H1 (cell line): ENCODE results near the gene SLC26A6. TPM values are rescaled to one million over a fixed set of nuclear protein-coding genes. Genes with fewer than 3 reads are reported as not detected.

Source experiments
- CTCF ChIA-PET: fragments of 300-600 bp; sonication (Branson Sonifier 250); formaldehyde crosslinking; loops from one replicate; lab custom pipeline; 2021; ENCODE audit not compliant: partially characterized antibody; lab: Charles Lee
- POLR2A ChIA-PET: fragments of 300-600 bp; sonication (Branson Sonifier 250); formaldehyde crosslinking; loops from one replicate; lab custom pipeline; 2021; ENCODE audit warnings: inconsistent platforms; ENCODE audit not compliant: partially characterized antibody; lab: Charles Lee
- DNase-seq, 2 experiments: peaks; one replicate each; pipeline versions ENCODE4 v3.0.0 to v3.0.0-alpha.2; 2010 to 2022; ENCODE audit warnings: low spot score in 2 of 2, low read depth in 1 of 2, mixed read lengths in 1 of 2
- FAIRE-seq: peaks from 2 replicates; lab custom pipeline; 2011; peaks lifted over from hg19 to GRCh38; lab: Jason Lieb, UNC
- H2AFZ ChIP-seq: 2 replicates; pipeline ENCODE4 v1.8.1; 2012; ENCODE audit warnings: low read length, inconsistent platforms
- H2AK5ac ChIP-seq: 2 replicates; pipeline ENCODE4 v1.6.1; 2013; ENCODE audit warnings: low read depth, low read length
- H2BK120ac ChIP-seq: replicated peaks from 2 replicates; pipeline ENCODE3; 2013; ENCODE audit warnings: low read depth, low read length, inconsistent platforms
- H2BK12ac ChIP-seq: 2 replicates; pipeline ENCODE4 v1.6.1; 2013; ENCODE audit warnings: low read depth, low read length
- H2BK15ac ChIP-seq: 2 replicates; pipeline ENCODE4 v1.6.1; 2013; ENCODE audit warnings: low read length
- H2BK20ac ChIP-seq: 2 replicates; pipeline ENCODE4 v1.6.1; 2013; ENCODE audit warnings: low read length
- H2BK5ac ChIP-seq: 2 replicates; pipeline ENCODE4 v1.6.1; 2013; ENCODE audit warnings: low read depth, low read length
- H3K14ac ChIP-seq: 2 replicates; pipeline ENCODE4 v1.6.1; 2013; ENCODE audit warnings: inconsistent platforms; ENCODE audit not compliant: insufficient read length
- H3K18ac ChIP-seq: 2 replicates; pipeline ENCODE4 v1.6.1; 2013; ENCODE audit warnings: low read length; ENCODE audit errors: extremely low read depth
- H3K23ac ChIP-seq: 2 replicates; pipeline ENCODE4 v1.6.1; 2013; ENCODE audit warnings: inconsistent platforms; ENCODE audit not compliant: insufficient read length
- H3K23me2 ChIP-seq: 2 replicates; pipeline ENCODE4 v1.6.1; 2013; ENCODE audit warnings: low read depth, low read length
- H3K27ac ChIP-seq: 2 replicates; pipeline ENCODE4 v1.6.1; 2011; ENCODE audit warnings: low read depth, low read length, inconsistent platforms
- H3K27me3 ChIP-seq, 4 experiments: replicated peaks in 1 of 4; 1 replicate in 1 of 4; 2 replicates in 3 of 4; pipeline versions ENCODE4 v1.6.1 to v1.8.1; 2011 to 2013; ENCODE audit warnings: low read length in 3 of 4, mild to moderate bottlenecking in 3 of 4, inconsistent platforms in 2 of 4, mixed read lengths in 2 of 4, moderate library complexity in 1 of 4; ENCODE audit not compliant: control insufficient read depth in 3 of 4, insufficient read depth in 3 of 4; ENCODE audit errors: extremely low read depth in 1 of 4
- H3K36me3 ChIP-seq, 4 experiments: 2 replicates each; pipeline versions ENCODE4 v1.6.1 to v1.8.1; 2011 to 2013; ENCODE audit warnings: mild to moderate bottlenecking in 4 of 4, low read length in 3 of 4, moderate library complexity in 2 of 4, control low read depth in 1 of 4, inconsistent platforms in 1 of 4; ENCODE audit not compliant: insufficient read depth in 4 of 4, control insufficient read depth in 2 of 4
- H3K4ac ChIP-seq: replicated peaks from 2 replicates; pipeline ENCODE3; 2013; ENCODE audit warnings: low read length, low read depth, mixed read lengths, inconsistent platforms; ENCODE audit not compliant: insufficient read length
- H3K4me1 ChIP-seq, 4 experiments: replicated peaks in 1 of 4; 1 replicate in 1 of 4; 2 replicates in 3 of 4; pipeline versions ENCODE4 v1.6.1 to v1.8.1; 2011 to 2013; ENCODE audit warnings: low read length in 3 of 4, inconsistent platforms in 2 of 4, mixed read lengths in 1 of 4; ENCODE audit not compliant: insufficient read depth in 4 of 4, control insufficient read depth in 3 of 4
- H3K4me2 ChIP-seq, 2 experiments: 2 replicates each; pipeline versions ENCODE4 v1.6.1 to v1.8.1; 2011 to 2013; ENCODE audit warnings: low read depth in 2 of 2, low read length in 2 of 2, control low read depth in 1 of 2, inconsistent platforms in 1 of 2, mild to moderate bottlenecking in 1 of 2; ENCODE audit not compliant: insufficient read depth in 1 of 2
- H3K4me3 ChIP-seq, 4 experiments: fragments of 200-600, 300-600 bp in 1 of 4; sonication (generic), shearing (Covaris generic), sonication (Bioruptor Twin) in 1 of 4; 2 replicates each; pipeline versions ENCODE4 v1.5.1 to v1.8.1; 2011 to 2016; ENCODE audit warnings: low read length in 4 of 4, low read depth in 3 of 4, control low read depth in 2 of 4, inconsistent platforms in 2 of 4, mild to moderate bottlenecking in 2 of 4, mixed read lengths in 1 of 4, moderate library complexity in 1 of 4; ENCODE audit not compliant: insufficient read depth in 2 of 4; ENCODE audit errors: extremely low read depth in 1 of 4
- H3K56ac ChIP-seq: replicated peaks from 2 replicates; pipeline ENCODE3; 2013; ENCODE audit warnings: low read depth, mild to moderate bottlenecking, mixed read lengths, low read length, inconsistent platforms; ENCODE audit not compliant: insufficient read length
- H3K79me1 ChIP-seq: 2 replicates; pipeline ENCODE4 v1.6.1; 2013; ENCODE audit warnings: low read depth, low read length, control low read depth
- H3K79me2 ChIP-seq, 2 experiments: 2 replicates each; pipeline versions ENCODE4 v1.6.1 to v1.8.1; 2012 to 2013; ENCODE audit warnings: low read length in 2 of 2, mild to moderate bottlenecking in 2 of 2, inconsistent platforms in 1 of 2; ENCODE audit not compliant: insufficient read depth in 2 of 2, control insufficient read depth in 1 of 2
- H3K9ac ChIP-seq, 4 experiments: replicated peaks in 1 of 4; 1 replicate in 1 of 4; 2 replicates in 3 of 4; pipeline versions ENCODE4 v1.6.1 to v1.8.1; 2011 to 2013; ENCODE audit warnings: low read depth in 3 of 4, low read length in 3 of 4, control low read depth in 2 of 4, mild to moderate bottlenecking in 2 of 4, moderate library complexity in 2 of 4, inconsistent platforms in 1 of 4; ENCODE audit errors: extremely low read depth in 1 of 4
- H3K9me3 ChIP-seq, 2 experiments: 2 replicates each; pipeline versions ENCODE4 v1.6.1 to v1.8.1; 2012 to 2013; ENCODE audit warnings: mild to moderate bottlenecking in 2 of 2, moderate library complexity in 2 of 2, control low read depth in 1 of 2, inconsistent platforms in 1 of 2, low read depth in 1 of 2, low read length in 1 of 2, mixed read lengths in 1 of 2; ENCODE audit not compliant: insufficient read depth in 2 of 2
- H4K20me1 ChIP-seq, 2 experiments: replicated peaks in 1 of 2; 2 replicates each; pipeline versions ENCODE3 to v1.8.1; 2011 to 2013; ENCODE audit warnings: inconsistent platforms in 2 of 2, low read length in 2 of 2, mild to moderate bottlenecking in 1 of 2; ENCODE audit not compliant: insufficient read depth in 2 of 2, control insufficient read depth in 1 of 2
- H4K5ac ChIP-seq: 2 replicates; pipeline ENCODE4 v1.6.1; 2013; ENCODE audit warnings: low read length, low read depth, mixed read lengths, inconsistent platforms; ENCODE audit not compliant: insufficient read length
- H4K8ac ChIP-seq: 2 replicates; pipeline ENCODE4 v1.8.0; 2013; ENCODE audit warnings: mild to moderate bottlenecking, moderate library complexity, low read length, inconsistent platforms; ENCODE audit not compliant: insufficient read depth; ENCODE audit errors: extremely low read depth
- H4K91ac ChIP-seq: replicated peaks from 2 replicates; pipeline ENCODE3; 2013; ENCODE audit warnings: low read length, mixed read lengths, inconsistent platforms; ENCODE audit not compliant: insufficient read length
- KDM5A ChIP-seq: fragments of 200-600 bp; IDR thresholded peaks from 2 replicates; pipeline ENCODE4 v1.7.1; 2012; ENCODE audit warnings: mild to moderate bottlenecking, low read length, inconsistent platforms, mixed read lengths
- POLR2A ChIP-seq, 2 experiments: IDR thresholded peaks; 1 replicate in 1 of 2; 2 replicates in 1 of 2; pipeline ENCODE4 v1.6.1; 2011; ENCODE audit warnings: low read depth in 2 of 2, low read length in 2 of 2, mild to moderate bottlenecking in 2 of 2; ENCODE audit errors: control extremely low read depth in 1 of 2
- POLR2AphosphoS5 ChIP-seq: IDR thresholded peaks from 2 replicates; pipeline ENCODE4 v1.6.1; 2011; ENCODE audit warnings: low read depth, low read length
- WGBS, 2 experiments: shearing (Covaris generic) in 1 of 2; methylation state at CpG; one replicate each; pipeline versions ENCODE4 v1.1.6 to v1.1.7; 2013 to 2015; ENCODE audit warnings: low lambda C conversion rate in 2 of 2, mixed read lengths in 2 of 2, inconsistent platforms in 1 of 2, low coverage in 1 of 2, missing lambda C conversion rate in 1 of 2; ENCODE audit not compliant: insufficient replicate concordance in 2 of 2, insufficient coverage in 1 of 2, insufficient read length in 1 of 2; ENCODE audit errors: extremely low coverage in 1 of 2, missing lambda C conversion rate in 1 of 2; 5-methylcytosine and 5-hydroxymethylcytosine counted together
- polyA plus RNA-seq, 7 experiments: library from polyadenylated mRNA; depleted of rRNA in 3 of 7; stranded (reverse) in 5 of 7; unstranded in 2 of 7; fragments of >200 nt in 5 of 7; fragments of 200-250 nt in 2 of 7; gene quantifications; 1 replicate in 5 of 7; 2 replicates in 1 of 7; 4 replicates in 1 of 7; pipeline versions ENCODE4 v1.2.1 to v1.2.3, GENCODE V29; 2011 to 2013; ENCODE audit warnings: missing spikeins in 2 of 7, mixed read lengths in 2 of 7
- total RNA-seq: library from RNA; stranded (reverse); fragmentation: NEBNext Ultra II Directional; extraction: Animal tissue kit (Norgen Biotek cat#: 25700); gene quantifications from 2 replicates; pipeline ENCODE4 v1.2.1, GENCODE V29; 2021

Gene SLC26A6
- total and polyA plus RNA-seq, 2 of the 8 experiments (the other 6 are each of a cell fraction or from before 2014, with no cell fraction given) = 50.4 to 58.0 TPM

DNA sequence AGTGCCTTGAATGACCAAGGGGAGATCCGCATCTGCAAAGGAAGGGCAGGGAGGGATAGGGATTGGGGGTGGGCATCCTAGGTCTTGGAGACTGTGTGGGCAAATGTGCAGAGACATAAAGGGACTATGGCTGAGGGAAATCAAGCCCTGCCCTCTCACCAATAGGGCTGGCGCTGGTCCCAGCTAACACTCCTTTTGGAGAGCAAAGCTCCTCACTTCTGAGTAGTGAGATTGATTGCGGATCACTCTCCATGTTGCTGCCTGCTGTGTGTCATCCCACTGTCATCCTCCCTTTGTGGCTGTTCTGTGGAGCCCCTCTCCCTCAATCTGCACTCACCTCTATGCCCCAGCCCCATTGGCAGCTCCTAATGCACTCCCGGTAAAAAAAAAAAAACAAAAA is 29.7 kb upstream of the SLC26A6 start:
- H3K9ac ChIP-seq = no peak overlapping the region
- 0 out of 7 replicates have a peak, but pooled peaks cover 0 to 4% (median 0%) of the 10 kb centered on the region in 4 experiments for H3K27me3 ChIP-seq
- no peak overlapping the region for H2BK20ac ChIP-seq
- H3K4me3 ChIP-seq = no peak overlapping the region
- no peak overlapping the region for H3K27ac ChIP-seq
- no peak overlapping the region for H3K23ac ChIP-seq
- ChIA-PET POLR2A (interaction anchor here (1.5 to 11.1 kb wide), 8 partner anchors 13 to 75 kb away, joined by 3 to 175 read pairs (median 42); partner anchors contain the start of genes NCKIPSD and SLC26A6), CTCF (interaction anchor here (0.9 to 5.2 kb wide), 12 partner anchors 10 to 357 kb away, joined by 3 to 27 read pairs (median 3); partner anchors contain the start of genes NCKIPSD, NDUFAF3, PRKAR2A and SLC26A6)
- FAIRE-seq = no peak
- no peak overlapping the region for H2AFZ ChIP-seq
- no peak for DNase-seq
- H3K14ac ChIP-seq = no peak overlapping the region
- no peak overlapping the region for H2BK120ac ChIP-seq
- 92% methylated on average over 4 of the region's 4 CpGs; no CpG with 5 or more reads in 1 of the 2 experiments for WGBS, 2 experiments
- H4K8ac ChIP-seq = no peak overlapping the region
- H3K18ac ChIP-seq = no peak overlapping the region
- H3K4ac ChIP-seq = no peak overlapping the region
- H3K79me2 ChIP-seq = no peaks in the 10 kb centered on the region
- peaks cover 5 to 12% of the 10 kb centered on the region in 2 experiments for H4K20me1 ChIP-seq
- H3K4me2 ChIP-seq = peak overlapping the region in 1 of 2 experiments; percentile 77; a peak in 1 of 4 replicates
- no peak overlapping the region for H4K91ac ChIP-seq
- peak overlapping the region; percentile 86; the same call in 1 of the 2 replicates for H2AK5ac ChIP-seq
- peaks cover 0 to 12% (median 1%) of the 10 kb centered on the region in 4 experiments; a peak in 4 of 8 replicates for H3K36me3 ChIP-seq
- H2BK12ac ChIP-seq = 0 out of 2 replicates have a peak overlapping the region, but pooled peaks have one; percentile 50
- 0 out of 2 replicates have a peak overlapping the region, but pooled peaks have one; percentile 52 for H2BK5ac ChIP-seq
- H3K4me1 ChIP-seq = peaks cover 0 to 11% (median 7%) of the 10 kb centered on the region in 4 experiments; a peak in 5 of 7 replicates
- H3K79me1 ChIP-seq = peaks cover 2% of the 10 kb centered on the region; the same call in 1 of the 2 replicates
- H4K5ac ChIP-seq = no peak overlapping the region
- TF ChIP-seq KDM5A (no peak), POLR2A (IDR thresholded peaks at IDR 0.05; ENCODE audit: control extremely low read depth in 1 of 2, low read depth in 2 of 2, low read length in 2 of 2) (peak in 1 of 2 experiments; percentile 53; a peak in 2 of 3 replicates), POLR2AphosphoS5 (peak; percentile 33; the same call in 1 of the 2 replicates)
- TF ChIP-seq, all 59 proteins: peak for 2
- H3K23me2 ChIP-seq = peaks cover 12% of the 10 kb centered on the region; the same call in 1 of the 2 replicates
- peak overlapping the region; percentile 72; the same call in 1 of the 2 replicates for H2BK15ac ChIP-seq
- no peaks in the 10 kb centered on the region for H3K9me3 ChIP-seq
- no peak overlapping the region for H3K56ac ChIP-seq
